Stimulated activated CD4-positive, alpha-beta T cell treated with anti-CD3 and anti-CD28 coated beads, Interleukin-1b, Interleukin-23, amount 100 ng/mL, for 1 hour (primary cell): ENCODE results near the gene UNC13B.

Source experiments
- DNase-seq, 2 donors: peaks; one replicate each; pipeline ENCODE4 v3.0.0-alpha.2; 2020; ENCODE audit warnings: low read depth in 2 of 2

The UNC13B gene

DNA sequence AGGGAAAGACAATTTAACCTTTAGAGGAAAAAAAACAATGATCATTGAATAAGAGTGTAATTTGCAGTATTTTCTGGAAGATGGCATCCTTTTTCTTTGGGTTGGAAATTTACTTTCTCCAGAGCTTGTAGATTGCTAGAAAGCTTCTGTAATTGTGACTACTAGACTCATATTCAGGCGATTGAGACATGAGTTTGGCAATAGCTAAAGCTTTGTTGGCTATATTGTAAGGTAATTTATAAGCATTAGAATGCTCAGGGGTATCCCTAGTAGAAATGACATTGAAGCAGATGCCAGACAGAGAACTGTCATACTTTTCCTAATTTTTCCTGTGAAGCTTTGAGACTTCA, 115.3 kb downstream of the UNC13B start:
- no peak for DNase-seq

DNA sequence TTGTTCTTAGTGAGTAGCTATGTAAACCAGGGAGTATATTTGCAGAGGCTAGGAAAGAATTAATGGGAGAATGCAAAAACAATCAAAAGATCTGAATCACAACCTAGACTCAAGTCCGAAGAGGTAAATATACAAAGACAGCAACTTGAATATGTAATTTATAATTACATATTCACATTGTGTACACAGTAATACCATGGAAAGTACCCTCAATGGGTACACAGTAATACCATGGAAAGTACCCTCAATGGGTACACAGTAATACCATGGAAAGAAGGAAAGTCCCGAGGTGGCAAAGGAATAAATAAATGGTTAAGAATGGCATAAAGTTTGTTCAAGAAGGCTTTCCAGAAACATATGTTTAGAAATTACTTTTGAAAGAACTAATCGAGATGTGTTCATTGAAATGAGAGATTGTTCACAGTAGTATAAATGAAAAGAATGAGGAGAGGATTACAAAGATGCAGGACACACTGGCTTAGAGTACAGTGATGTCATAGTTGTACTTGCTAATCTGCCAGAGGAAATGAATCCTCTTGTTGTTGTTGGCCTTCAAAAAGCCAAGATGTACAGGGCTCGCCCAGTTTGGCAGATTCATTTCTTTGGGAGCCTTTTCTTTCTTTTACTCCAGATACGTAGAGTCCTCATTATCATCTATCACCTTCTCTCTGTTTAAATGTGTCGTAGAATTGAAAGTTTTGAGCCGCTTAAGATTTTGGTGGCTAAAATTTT, 116.0 kb downstream of the UNC13B start:
- DNase-seq = no peak

DNA sequence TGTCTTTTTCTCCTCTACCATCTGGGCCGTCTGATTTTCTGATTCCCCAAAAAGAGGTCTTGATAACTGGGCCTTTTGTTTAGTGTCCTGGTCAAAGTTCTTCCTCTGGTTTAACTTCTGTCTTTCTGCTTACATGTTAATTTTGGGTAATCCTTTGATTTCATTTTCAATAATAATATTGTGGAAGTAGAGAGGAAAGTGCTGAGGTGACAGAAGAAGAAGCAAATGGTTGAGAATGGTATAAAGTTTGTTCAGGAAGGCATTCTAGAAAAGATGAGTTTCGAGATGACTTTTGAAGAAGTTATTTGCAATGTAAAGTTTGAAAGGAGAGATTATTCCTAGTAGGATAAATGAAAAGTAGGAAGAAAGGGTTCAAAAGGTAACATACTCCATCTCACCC, 118.1 kb downstream of the UNC13B start:
- no peak for DNase-seq

- DNase-seq = no peak
These were observed 118.6 kb downstream of the UNC13B start for GRCh38 chr9:35280399-35280798.

DNA sequence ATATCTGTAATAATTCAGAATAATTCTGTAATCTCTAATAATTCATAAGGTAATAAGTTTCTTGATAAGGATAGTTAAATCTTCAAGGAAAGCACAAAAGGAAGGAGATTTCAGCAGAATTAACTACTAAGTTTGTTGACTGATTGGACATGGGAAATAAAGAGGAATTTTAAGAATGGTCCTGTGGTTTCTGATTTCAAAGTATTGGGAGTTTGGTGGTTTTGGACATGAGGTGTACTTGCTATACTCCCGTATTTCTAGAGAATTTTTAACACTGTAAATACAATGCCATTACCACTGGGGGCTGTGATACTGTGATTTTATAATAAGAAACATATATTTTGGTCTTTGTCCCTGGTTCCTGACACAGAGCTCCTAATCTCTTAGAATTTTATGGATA, 123.9 kb downstream of the UNC13B start:
- DNase-seq = no peak

GRCh38 chr9:35286381-35286780, 124.6 kb downstream of the UNC13B start:
- DNase-seq = no peak

GRCh38 chr9:35287987-35288632, 126.3 kb downstream of the UNC13B start:
- no peak for DNase-seq

- no peak for DNase-seq
These were observed 127.0 kb downstream of the UNC13B start for GRCh38 chr9:35288778-35289177.

GRCh38 chr9:35293376-35293964, 131.7 kb downstream of the UNC13B start:
- no peak for DNase-seq

DNA sequence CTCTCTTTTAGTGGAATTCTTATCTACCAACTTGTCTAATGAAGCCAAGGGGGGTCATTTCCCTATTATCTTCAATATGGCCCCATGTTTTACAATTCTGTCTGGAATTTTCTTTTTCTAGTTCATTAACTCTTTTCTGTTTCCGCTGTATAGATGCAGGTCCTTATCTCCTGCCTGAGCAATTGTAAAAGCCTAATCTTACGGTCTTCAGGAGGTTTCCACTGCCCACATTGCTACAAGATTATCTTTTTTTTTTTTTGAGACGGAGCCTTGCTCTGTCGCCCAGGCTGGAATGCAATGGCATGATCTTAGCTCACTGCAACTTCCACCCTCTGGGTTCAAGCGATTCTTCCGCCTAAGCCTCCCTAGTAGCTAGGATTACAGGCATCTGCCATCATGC, 132.3 kb downstream of the UNC13B start:
- DNase-seq = no peak

- no peak for DNase-seq
These were observed 132.7 kb downstream of the UNC13B start for GRCh38 chr9:35294556-35294955.

DNA sequence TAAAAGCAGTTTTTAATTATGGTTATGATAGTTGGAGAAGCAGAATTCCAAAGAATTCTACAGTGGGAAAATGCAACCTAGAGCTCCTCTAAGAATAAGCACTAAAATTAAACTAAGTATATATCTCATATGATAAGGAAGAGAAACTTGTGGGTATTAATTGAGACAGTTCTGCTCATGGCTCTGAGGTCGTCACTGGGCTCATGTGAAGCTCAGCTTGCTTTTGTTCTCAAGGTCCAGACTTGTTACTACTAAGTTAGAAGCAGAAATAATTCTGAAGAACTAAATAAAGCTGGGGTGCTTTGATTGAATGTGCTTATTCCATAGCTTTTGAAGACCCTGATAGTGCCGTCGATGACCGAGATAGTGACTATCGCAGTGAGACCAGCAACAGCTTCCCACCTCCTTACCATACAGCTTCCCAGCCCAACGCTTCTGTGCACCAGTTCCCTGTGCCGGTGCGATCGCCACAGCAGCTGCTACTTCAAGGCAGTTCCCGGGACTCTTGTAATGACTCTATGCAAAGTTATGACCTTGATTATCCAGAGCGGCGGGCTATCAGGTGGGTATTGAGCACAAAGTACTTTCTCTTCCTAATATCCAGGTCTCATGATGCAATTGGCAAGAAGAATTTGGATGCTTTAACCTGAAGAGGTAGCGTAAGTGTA, 133.7 kb downstream of the UNC13B start:
- no peak for DNase-seq

- no peak for DNase-seq
These were observed 141.8 kb downstream of the UNC13B start for GRCh38 chr9:35303567-35303966.

GRCh38 chr9:35306283-35306682, 144.5 kb downstream of the UNC13B start:
- no peak for DNase-seq

DNA sequence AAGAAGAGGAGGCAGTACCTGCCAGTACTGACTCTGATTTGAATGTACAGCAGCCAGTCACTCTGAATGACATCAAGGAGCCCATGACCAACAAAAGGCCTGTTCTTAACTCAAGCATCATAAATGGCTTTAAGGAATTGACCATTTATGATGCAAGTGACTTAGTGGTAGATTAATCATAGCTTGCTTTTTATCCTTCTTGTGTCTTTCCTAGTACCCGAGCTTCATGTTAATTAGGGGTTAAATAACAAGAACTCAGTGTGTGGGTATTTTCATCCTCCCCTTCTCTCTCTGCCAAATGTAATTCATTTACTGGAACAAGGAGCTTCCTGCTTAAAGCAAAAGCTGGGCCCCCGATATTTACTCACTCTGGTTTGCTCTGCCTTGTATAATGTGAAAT, 146.5 kb downstream of the UNC13B start:
- no peak for DNase-seq

GRCh38 chr9:35311891-35312639, 150.3 kb downstream of the UNC13B start:
- DNase-seq = no peak

DNA sequence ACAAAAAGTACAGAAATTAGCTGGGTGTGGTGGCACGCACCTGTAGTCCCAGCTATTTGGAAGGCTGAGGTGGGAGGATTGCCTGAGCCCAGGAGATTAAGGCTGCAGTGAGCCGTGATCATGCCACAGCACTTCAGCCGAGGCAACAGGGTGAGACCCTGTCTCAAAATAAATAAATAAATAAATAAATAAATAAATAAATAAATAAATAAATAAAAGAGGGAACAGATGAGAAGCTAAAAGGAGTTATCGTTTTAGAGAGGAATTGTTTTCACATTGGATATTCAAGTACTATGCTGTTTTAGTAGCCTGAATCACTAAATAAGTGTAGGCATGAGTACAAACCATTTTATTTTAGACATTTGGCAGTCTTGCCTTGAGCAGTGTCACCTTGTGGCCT, 151.7 kb downstream of the UNC13B start:
- DNase-seq = no peak

DNA sequence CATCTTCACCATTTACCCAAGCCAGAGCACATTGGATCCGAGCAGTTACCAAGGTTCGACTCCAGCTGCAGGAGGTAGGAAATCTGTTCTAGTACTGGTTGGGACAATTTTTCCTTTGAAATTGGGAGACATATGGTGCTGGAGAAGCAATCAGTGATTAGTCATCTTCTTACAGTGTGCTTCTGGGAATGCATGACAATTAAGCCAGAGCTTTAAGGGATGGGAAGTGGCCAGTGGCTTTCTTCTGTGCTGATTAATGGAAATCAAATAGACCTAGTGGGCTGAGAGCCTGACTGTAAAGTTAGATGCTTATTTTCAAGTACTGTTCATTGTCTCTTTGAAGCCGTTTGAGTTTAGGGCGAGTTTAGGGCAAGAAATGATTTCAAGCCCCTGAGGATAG, 152.1 kb downstream of the UNC13B start:
- DNase-seq = no peak

- no peak for DNase-seq
These were observed 156.9 kb downstream of the UNC13B start for GRCh38 chr9:35318741-35319140.

GRCh38 chr9:35322075-35322885, 160.5 kb downstream of the UNC13B start:
- no peak for DNase-seq

DNA sequence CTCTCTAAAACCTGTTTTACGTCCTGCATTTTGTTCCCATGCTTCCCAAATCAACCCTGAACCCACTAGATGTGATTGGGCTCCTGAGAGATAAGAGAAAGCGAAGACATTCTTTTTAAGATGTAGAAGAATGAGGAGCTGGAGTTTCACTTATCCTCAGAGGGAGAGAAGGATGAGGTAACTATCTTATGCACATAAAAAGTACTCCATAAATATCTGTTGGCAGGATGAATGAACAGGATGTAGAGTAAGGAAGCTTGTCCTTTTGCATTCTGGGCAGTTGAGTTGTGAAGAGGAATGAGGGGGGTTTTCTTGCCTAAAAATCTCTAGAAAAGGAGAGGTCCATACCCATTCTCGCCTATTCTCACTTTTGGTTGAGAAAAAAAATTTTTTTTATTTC, 163.2 kb downstream of the UNC13B start:
- DNase-seq = no peak
